Neutrophil (primary cell): ENCODE data around the gene OR6B1.

Source experiments
- H3K27ac ChIP-seq: fragments of 200-600 bp; sonication (generic); 2 replicates; pipeline ENCODE4 v1.5.1; 2016; ENCODE audit warnings: mild to moderate bottlenecking, moderate library complexity
- H3K27me3 ChIP-seq: fragments of 200-600 bp; sonication (generic); 2 replicates; pipeline ENCODE4 v1.6.0; 2016; ENCODE audit warnings: mild to moderate bottlenecking
- H3K36me3 ChIP-seq: fragments of 200-600 bp; sonication (generic); 2 replicates; pipeline ENCODE4 v1.5.1; 2017
- H3K4me1 ChIP-seq, 2 experiments: fragments of 200-600 bp in 1 of 2; sonication (generic) in 1 of 2; 1 replicate in 1 of 2; 2 replicates in 1 of 2; pipeline versions ENCODE4 v1.5.1 to v1.6.1; 2013 to 2016; ENCODE audit warnings: low read depth in 1 of 2, low read length in 1 of 2, mild to moderate bottlenecking in 1 of 2, moderate library complexity in 1 of 2; ENCODE audit not compliant: control insufficient read depth in 1 of 2, insufficient read depth in 1 of 2
- H3K4me3 ChIP-seq, 2 experiments: fragments of 200-600 bp in 1 of 2; sonication (generic) in 1 of 2; 1 replicate in 1 of 2; 2 replicates in 1 of 2; pipeline ENCODE4 v1.5.1; 2013 to 2016; ENCODE audit warnings: low read depth in 1 of 2, low read length in 1 of 2, mild to moderate bottlenecking in 1 of 2, moderate library complexity in 1 of 2
- H3K9me3 ChIP-seq: fragments of 200-600 bp; sonication (generic); 2 replicates; pipeline ENCODE4 v1.5.1; 2016
- TF ChIP-seq, protein P1 (sequence below): fragments of 200-600 bp; sonication (generic); IDR thresholded peaks from 2 replicates; pipeline ENCODE4 v1.5.1; 2016; ENCODE audit warnings: antibody characterized with exemption

Gene OR6B1

DNA sequence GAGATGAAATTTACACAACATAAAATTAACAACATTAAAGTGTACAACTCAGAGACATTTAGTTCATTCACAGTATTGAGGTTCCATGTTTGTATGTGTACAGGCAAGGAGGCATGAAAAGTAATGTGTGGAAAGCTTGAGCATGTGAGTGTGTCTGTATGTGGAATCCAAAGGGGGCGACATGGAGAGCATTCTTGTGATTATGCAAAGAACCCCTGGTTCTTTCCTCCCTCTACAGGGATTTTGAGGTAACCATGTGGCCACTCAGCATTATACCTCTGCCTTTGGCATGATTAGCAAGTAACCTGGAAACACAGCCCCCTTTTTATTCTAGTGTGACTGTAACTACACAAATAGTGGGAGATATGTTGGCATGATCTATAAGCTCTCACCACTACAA lies 24.5 kb upstream of the OR6B1 start:
- Histone ChIP-seq H3K9me3 (no peaks in the 10 kb centered on the region), H3K27me3 (no peaks in the 10 kb centered on the region), H3K27ac (no peak overlapping the region), H3K4me3 (no peak overlapping the region), H3K4me1 (no peaks in the 10 kb centered on the region), H3K36me3 (no peaks in the 10 kb centered on the region)
- TF ChIP-seq, protein P1, sequence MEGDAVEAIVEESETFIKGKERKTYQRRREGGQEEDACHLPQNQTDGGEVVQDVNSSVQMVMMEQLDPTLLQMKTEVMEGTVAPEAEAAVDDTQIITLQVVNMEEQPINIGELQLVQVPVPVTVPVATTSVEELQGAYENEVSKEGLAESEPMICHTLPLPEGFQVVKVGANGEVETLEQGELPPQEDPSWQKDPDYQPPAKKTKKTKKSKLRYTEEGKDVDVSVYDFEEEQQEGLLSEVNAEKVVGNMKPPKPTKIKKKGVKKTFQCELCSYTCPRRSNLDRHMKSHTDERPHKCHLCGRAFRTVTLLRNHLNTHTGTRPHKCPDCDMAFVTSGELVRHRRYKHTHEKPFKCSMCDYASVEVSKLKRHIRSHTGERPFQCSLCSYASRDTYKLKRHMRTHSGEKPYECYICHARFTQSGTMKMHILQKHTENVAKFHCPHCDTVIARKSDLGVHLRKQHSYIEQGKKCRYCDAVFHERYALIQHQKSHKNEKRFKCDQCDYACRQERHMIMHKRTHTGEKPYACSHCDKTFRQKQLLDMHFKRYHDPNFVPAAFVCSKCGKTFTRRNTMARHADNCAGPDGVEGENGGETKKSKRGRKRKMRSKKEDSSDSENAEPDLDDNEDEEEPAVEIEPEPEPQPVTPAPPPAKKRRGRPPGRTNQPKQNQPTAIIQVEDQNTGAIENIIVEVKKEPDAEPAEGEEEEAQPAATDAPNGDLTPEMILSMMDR, result no peak

DNA sequence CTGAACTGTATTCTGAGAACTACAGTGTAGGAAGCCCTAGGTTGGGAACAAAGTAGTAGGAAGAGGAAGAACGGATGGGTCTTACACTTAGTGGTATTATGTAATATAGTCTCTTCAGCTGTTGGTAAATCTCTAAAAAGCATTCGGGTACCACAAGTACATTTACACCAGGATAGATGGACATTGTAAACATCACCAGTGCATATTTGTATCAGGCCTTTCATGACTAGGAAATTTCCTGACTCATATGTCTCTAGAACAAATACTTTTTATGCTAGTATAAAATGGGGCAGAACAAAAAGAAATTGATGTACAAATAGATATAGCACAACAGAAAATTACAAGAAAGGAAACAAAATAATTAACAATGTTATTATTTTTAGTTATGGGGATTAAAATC lies 21.5 kb upstream of the OR6B1 start:
- no peak overlapping the region for H3K27ac ChIP-seq
- no peak overlapping the region for H3K4me3 ChIP-seq
- TF ChIP-seq, protein P1, result no peak
- no peaks in the 10 kb centered on the region for H3K36me3 ChIP-seq
- H3K4me1 ChIP-seq, result no peaks in the 10 kb centered on the region
- no peaks in the 10 kb centered on the region for H3K27me3 ChIP-seq
- no peaks in the 10 kb centered on the region for H3K9me3 ChIP-seq

DNA sequence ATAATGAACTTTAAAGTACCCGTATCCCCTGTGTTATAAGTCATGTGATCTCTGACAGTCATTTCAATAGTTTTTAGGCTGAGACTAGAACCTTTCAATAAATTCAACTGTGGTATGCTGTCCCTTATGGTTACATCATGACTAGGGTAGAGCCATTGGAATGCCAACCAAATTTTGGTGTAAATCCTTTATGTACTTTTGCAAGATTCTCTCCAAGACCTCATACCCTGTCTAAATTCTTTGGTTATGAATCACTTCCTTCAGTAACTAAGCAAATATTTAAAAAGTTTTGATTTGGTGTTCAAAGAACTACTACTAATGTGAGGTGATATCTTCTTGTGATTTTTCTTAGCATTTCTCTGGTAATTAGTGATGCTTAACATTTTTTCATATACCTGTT lies 20.8 kb upstream of the OR6B1 start:
- no peaks in the 10 kb centered on the region for H3K4me1 ChIP-seq
- H3K27ac ChIP-seq, result no peak overlapping the region
- no peaks in the 10 kb centered on the region for H3K36me3 ChIP-seq
- H3K4me3 ChIP-seq, result no peak overlapping the region
- no peaks in the 10 kb centered on the region for H3K9me3 ChIP-seq
- no peaks in the 10 kb centered on the region for H3K27me3 ChIP-seq
- TF ChIP-seq, protein P1, result no peak

- Histone ChIP-seq H3K27me3 (no peaks in the 10 kb centered on the region), H3K4me3 (no peak overlapping the region), H3K4me1 (no peaks in the 10 kb centered on the region), H3K27ac (no peak overlapping the region), H3K9me3 (no peaks in the 10 kb centered on the region), H3K36me3 (no peaks in the 10 kb centered on the region)
- TF ChIP-seq, protein P1, result no peak
These were observed 20.1 kb upstream of the OR6B1 start for GRCh38 chr7:143979998-143980397.

GRCh38 chr7:143980746-143981510 lies 19.2 kb upstream of the OR6B1 start:
- H3K9me3 ChIP-seq, result no peaks in the 10 kb centered on the region
- no peaks in the 10 kb centered on the region for H3K36me3 ChIP-seq
- H3K4me1 ChIP-seq, result no peaks in the 10 kb centered on the region
- TF ChIP-seq, protein P1, result no peak
- H3K4me3 ChIP-seq, result no peak overlapping the region
- no peaks in the 10 kb centered on the region for H3K27me3 ChIP-seq
- no peak overlapping the region for H3K27ac ChIP-seq
